Measurements from ENCODE around the gene LRRC52.

LRRC52 gene

GRCh38 chr1:165537356-165538109 is 6.3 kb upstream of the LRRC52 start:
- no peak for DNase-seq (ENCODE audit: low spot score)

DNA sequence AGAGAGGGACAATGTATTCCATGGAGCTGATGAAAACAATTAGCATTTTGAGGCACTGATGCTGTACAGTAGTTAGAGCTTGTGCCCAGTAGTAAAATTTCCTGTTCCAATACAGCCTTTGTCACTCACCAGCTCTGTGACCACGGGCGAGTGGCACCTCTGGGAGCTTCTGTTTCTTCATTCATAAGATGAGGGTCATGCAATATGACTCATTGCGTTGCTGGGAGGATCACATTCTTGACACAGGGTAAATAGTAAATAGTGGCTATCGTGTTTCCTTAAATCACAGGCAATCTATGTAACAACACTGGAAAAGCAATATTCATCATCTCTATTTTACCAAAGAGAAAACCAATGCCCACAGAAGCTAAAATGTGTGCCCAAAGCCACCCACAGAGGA is 4.5 kb upstream of the LRRC52 start:
- DNase-seq (ENCODE audit: low spot score): no peak

GRCh38 chr1:165539908-165540307 is 3.9 kb upstream of the LRRC52 start:
- DNase-seq (ENCODE audit: low spot score): no peak

DNA sequence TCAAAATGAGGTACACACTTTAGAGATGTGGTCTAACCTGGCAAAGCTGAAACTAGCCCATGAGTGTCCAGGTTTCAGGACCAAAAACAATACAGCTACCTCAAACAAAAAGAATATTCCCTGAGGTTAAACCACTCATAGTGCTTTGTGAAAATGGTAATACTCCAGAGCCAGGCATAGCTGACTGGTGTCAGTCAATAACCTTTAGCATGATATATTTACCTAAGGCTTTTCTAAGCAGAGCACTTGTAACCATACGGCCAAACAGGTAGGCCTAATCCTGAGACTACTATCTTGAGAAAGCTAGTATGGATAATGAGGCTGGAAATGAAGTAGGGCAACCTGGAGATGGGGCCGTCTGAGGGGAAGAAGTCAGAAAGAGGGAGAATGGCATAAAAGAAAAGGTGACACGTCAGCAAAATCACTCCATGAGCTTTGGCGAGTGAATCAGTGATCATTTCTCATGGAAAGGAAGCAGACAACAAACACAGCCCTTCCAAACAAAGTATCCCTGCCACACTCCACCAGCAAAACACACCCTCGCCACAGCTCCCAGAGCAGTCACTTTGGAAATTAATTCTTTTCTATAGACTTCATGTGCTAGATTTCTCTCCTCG is 1.7 kb upstream of the LRRC52 start:
- no peak for DNase-seq (ENCODE audit: low spot score)

DNA sequence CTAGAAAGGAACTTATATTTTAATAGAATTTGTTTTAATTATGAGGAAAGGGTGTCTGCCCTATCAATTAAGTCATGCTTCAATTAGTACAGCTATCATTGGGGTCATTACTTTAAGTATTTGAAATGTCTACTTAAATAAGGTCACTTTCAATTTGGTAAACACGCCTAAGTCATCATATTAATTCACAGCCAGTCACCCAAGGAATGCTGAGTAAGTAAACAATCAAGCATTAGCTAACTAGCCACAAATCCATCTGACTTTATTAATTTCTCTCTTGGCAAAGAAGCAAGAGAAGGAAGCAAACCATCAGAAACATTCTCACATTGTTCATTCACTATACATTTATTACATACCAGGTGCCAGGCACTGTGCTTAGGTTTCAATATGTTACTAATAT is 1.2 kb upstream of the LRRC52 start:
- DNase-seq (ENCODE audit: low spot score): no peak

DNA sequence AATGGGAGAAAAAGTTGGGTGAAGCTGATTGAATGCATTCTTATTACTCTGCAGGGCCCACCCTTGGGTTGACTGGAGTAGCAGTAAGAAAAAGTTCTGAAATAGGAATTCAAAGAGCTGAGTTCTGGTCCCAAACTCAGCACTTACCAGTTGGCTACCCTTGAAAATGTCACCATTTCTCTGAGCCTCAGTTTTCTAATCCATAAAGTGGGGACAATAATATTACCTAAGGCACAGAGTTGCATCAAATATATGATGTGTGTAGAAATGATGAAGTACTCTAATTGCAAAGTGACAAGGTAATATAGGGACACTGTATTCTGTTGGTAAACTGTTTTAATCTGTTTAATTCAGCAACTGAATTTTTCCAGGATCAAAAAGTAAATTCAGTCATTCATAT is 1.2 kb downstream of the LRRC52 start:
- DNase-seq (ENCODE audit: low spot score): no peak

- DNase-seq (ENCODE audit: low spot score): no peak
These were observed 2.2 kb downstream of the LRRC52 start for GRCh38 chr1:165545974-165546373.

- DNase-seq (ENCODE audit: low spot score): no peak
These were observed 6.2 kb downstream of the LRRC52 start for GRCh38 chr1:165549973-165550372.

DNA sequence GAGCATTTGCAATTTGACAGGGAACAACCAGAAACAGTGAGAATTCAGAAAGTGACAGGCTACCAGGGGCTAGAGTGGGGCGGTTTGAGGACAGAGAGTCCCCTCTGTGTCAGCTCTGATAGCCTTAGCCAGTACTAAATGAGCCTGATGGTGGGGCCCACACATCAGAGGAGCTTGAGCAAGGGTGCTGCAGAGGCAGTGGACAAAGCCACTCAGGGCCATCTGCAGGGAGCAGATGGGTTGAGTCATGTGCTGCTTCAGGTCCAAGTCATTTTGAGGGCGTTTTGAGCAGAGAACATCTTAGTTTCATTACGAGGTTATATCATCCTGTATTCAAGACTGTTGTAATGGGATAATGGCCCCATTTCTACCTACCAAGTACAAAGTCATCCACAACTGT is 7.7 kb downstream of the LRRC52 start:
- no peak for DNase-seq (ENCODE audit: low spot score)

DNA sequence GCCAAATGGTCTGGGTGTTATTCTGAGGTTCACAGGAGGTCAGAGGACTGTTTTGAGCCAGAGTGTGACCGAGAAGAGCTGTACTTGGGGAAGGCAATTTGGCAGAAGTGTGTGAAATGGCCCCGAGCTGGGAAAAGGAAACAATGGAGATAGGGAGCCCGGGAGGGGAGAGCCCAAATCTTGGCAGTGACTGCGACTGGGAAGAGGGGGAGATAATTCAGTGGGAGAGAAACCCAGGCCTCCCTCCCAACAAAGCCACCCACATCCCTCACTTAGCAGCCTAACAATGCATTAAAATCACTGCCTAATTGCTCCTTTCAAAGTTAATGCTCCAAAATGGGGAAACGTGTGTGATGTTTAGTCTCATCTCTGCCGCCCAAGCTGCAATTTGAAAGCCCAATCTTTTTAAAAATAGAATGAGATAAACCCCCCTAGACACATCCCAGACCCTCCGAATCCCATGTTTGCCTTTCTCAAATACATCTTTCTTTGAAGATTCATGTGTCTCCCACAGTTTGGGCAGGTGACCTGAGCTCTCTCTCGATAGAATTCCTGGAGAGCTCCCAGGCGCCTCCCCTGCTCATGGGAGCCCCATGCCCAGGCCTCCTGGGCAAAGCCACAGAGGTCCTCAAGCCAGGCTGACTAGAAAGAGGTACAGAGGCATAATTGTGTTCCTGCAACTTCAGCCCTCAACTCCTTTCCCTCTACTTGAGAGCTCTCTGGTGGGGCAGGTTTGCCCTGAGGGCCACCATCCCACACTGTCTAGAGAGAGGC is 17.3 kb downstream of the LRRC52 start:
- DNase-seq (ENCODE audit: low spot score): no peak

DNA sequence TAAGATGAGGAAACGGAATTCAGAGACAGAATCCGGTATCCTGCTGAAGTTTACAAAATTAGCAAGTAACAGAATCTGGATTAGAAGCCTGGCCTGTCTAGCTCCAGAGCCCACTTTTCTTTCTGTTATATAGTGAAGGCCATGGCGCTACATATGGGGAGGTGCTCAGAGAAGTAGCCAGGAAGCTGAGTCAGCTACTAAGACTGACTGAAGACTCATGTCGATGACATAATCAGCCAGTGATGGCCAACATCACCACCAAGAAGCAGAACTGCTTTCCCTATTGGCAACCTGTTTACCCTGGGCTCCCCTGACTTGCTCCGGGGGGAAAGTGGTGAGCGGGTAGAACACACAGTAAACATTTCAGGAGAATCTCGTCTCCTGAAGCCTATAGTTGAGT is 18.8 kb downstream of the LRRC52 start:
- DNase-seq (ENCODE audit: low spot score): no peak

- DNase-seq (ENCODE audit: low spot score): no peak
These were observed 19.8 kb downstream of the LRRC52 start for GRCh38 chr1:165563551-165563950.

- DNase-seq (ENCODE audit: low spot score): no peak
These were observed 20.8 kb downstream of the LRRC52 start for GRCh38 chr1:165564561-165564960.

DNA sequence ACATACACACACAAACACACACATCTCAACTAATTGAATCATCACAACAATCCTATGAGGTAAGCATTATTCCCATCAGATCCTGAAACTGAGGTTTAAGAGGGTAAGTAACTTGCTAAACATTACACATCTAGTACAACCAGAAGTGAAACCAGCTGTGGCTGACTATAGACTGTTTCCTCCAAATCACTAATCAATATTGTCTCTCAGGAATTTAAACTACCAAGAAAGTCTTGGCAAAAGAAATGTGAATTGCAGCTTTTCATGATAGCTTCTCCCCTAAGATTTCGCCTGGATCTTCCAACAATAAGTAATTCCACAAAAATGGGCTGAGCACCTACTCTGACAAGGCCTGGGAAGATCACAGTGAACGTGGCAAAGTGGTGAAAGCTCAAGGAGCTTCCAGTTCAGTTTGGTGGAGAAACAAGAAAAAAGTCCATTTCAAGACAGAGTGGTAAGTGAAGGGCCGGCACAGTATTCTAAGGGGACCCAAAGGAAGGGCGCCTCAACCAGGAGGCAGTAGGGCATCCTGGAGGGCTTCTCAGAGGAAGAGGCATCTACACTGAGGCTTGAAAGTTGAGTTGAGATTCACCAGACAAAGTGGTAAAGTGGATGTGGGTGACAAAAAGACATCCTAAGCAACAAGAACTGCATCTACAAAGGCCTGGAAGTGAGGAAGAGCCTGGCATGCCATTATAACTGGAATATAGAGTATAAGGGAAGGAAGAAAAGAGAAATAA is 22.1 kb downstream of the LRRC52 start:
- no peak for DNase-seq (ENCODE audit: low spot score)

GRCh38 chr1:165570078-165570477 is 26.3 kb downstream of the LRRC52 start:
- DNase-seq (ENCODE audit: low spot score): no peak

- DNase-seq (ENCODE audit: low spot score): no peak
These were observed 30.0 kb downstream of the LRRC52 start for GRCh38 chr1:165573787-165574186.

GRCh38 chr1:165574295-165574694 is 30.5 kb downstream of the LRRC52 start:
- no peak for DNase-seq (ENCODE audit: low spot score)

- DNase-seq (ENCODE audit: low spot score): no peak
These were observed 31.8 kb downstream of the LRRC52 start for GRCh38 chr1:165575468-165576099.

- DNase-seq (ENCODE audit: low spot score): no peak
These were observed 32.7 kb downstream of the LRRC52 start for GRCh38 chr1:165576536-165576935.

- DNase-seq (ENCODE audit: low spot score): no peak
These were observed 33.9 kb downstream of the LRRC52 start for GRCh38 chr1:165577707-165578106.

DNA sequence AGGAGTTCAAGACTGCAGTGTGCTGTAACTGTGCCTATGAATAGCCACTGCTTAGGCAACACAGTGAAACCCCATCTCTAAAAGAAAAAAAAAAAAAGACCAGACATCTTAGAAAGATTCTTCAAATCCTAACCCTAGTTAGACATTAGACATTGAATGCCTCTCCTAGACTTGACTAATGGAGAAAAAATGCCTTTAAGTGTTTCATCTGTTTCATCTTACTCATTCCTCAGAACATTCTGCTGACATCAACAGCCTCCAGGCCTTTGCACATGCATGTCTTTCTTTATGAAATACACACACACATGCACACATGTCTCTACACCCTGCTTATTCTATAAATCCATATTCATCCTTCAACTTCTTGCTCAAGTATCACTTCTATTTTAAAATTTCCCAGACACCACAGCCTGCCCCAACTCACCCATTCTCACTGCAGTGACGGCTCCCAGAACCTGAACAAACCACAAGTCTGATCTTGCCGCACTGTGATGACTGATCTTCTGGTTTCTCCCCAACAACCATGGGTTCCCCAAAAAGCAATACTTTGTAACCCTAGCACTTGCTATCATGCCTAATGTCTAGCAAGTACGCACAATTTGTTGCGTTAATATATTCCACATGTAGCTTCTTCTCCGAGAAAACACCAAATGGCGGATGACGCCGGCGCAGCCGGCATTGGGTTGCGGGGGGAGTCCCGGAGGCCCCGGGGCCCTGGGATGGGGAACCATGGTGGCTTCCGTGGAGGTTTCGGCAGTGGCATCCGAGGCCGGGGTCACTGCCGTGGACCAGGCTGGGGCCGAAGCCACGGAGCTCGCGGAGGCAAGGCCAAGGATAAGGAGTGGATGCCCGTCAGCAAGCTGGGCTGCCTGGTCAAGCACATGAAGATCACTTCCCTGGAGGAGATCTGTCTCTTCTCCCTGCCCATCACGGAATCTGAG is 37.4 kb downstream of the LRRC52 start:
- DNase-seq (ENCODE audit: low spot score): no peak

All from hepatic stellate cell (primary cell).